Stimulated activated naive B cell treated with anti-CD40 and anti-IgM and Interleukin-4, amounts not matched to agents 10 μg/mL and 1 μg/mL and 100 μg/mL, for 72 hours (primary cell): ENCODE measurements around the gene SLC35D1.
A peak's percentile ranks its signal among the peaks of the same experiment; 100 is the strongest.

Experiments used
- ATAC-seq, 2 donors: fragments of 150-1000 bp; cut with Tn5 transposase; replicated peaks; 2 replicates each; pipeline ENCODE4 v1.10.0; 2021; ENCODE audit warnings: moderate library complexity in 1 of 2
- DNase-seq: peaks from one replicate; pipeline ENCODE4 v3.0.0; 2021
- H3K27ac Mint-ChIP-seq: one replicate; pipeline ENCODE4 v1.8.0; 2022; ENCODE audit warnings: mild to moderate bottlenecking, mixed read lengths
- H3K27me3 Mint-ChIP-seq, 2 donors: one replicate each; pipeline ENCODE4 v1.8.0; 2022; ENCODE audit warnings: mixed read lengths in 2 of 2
- H3K36me3 Mint-ChIP-seq, 2 donors: one replicate each; pipeline ENCODE4 v1.8.0; 2022; ENCODE audit warnings: mixed read lengths in 2 of 2, mild to moderate bottlenecking in 1 of 2
- H3K4me1 Mint-ChIP-seq, 2 donors: one replicate each; pipeline ENCODE4 v1.8.0; 2022; ENCODE audit warnings: mixed read lengths in 2 of 2, mild to moderate bottlenecking in 1 of 2
- H3K4me3 Mint-ChIP-seq, 2 donors: one replicate each; pipeline ENCODE4 v1.8.0; 2022; ENCODE audit warnings: mild to moderate bottlenecking in 2 of 2, mixed read lengths in 2 of 2, moderate library complexity in 1 of 2
- H3K9me3 Mint-ChIP-seq, 2 donors: one replicate each; pipeline ENCODE4 v1.8.0; 2022; ENCODE audit warnings: mixed read lengths in 2 of 2, mild to moderate bottlenecking in 1 of 2

Gene SLC35D1

DNA sequence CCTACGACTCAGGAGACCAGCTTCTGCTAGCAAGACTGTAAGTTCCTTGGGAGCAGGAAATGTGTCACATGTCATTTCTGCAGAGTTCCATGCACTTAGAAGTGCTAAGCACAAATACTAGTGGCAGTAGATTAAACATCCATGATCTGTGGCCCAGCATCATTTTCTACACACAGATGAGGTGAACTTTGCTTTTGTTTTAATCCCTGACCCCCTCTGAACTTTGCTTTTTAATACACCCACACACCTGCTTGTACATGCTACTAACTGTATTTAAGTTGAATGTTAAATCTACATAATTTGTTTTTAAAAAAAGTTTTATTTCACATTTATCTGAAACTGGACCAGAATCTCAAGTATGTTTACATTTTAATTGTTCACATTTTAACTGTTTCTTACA lies 24.5 kb downstream of the SLC35D1 start:
- Mint-ChIP-seq H3K27ac (no peak overlapping the region), H3K4me1 (no peaks in the 10 kb centered on the region), H3K4me3 (no peak overlapping the region), H3K27me3 (no peaks in the 10 kb centered on the region), H3K36me3 (peaks cover 16 to 19% of the 10 kb centered on the region in 2 donors), H3K9me3 (no peaks in the 10 kb centered on the region)
- ATAC-seq (no peak), DNase-seq (no peak)

- Mint-ChIP-seq H3K36me3 (peaks cover 22 to 28% of the 10 kb centered on the region in 2 donors), H3K27ac (no peak overlapping the region)
- ATAC-seq: no peak
Measured at GRCh38 chr1:67020765-67021164, 33.2 kb downstream of the SLC35D1 start.

DNA sequence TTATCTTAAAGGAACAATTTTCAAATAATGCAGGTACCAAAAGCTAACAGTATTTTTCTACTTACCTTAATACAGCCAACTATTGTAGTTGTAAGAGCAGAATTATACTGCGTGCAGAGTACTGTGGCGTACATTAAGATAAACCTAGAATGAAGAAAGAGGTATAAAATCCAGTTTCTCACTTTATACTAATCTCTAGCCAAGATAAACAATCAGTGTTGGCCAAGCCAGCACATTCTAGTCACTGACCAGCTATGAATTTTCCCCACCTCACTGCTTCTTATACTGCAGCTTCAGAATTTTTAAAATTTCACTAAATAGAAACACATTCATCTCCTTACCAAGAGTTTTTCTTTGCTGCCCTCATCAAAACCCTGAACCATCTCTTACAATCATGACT lies 33.6 kb downstream of the SLC35D1 start:
- Mint-ChIP-seq H3K4me3 (no peak overlapping the region), H3K36me3 (peaks cover 22 to 28% of the 10 kb centered on the region in 2 donors)

More at GRCh38 chr1:67020765-67021164, 33.2 kb downstream of the SLC35D1 start:
- no peaks in the 10 kb centered on the region for H3K9me3 Mint-ChIP-seq
- H3K27me3 Mint-ChIP-seq: no peaks in the 10 kb centered on the region
- H3K4me1 Mint-ChIP-seq: no peaks in the 10 kb centered on the region
- no peak for DNase-seq
- H3K4me3 Mint-ChIP-seq: no peak overlapping the region

GRCh38 chr1:67019600-67020136 lies 34.3 kb downstream of the SLC35D1 start:
- Mint-ChIP-seq H3K36me3 (peaks cover 20 to 24% of the 10 kb centered on the region in 2 donors), H3K27ac (no peak overlapping the region), H3K27me3 (no peaks in the 10 kb centered on the region), H3K9me3 (no peaks in the 10 kb centered on the region), H3K4me1 (no peaks in the 10 kb centered on the region), H3K4me3 (no peak overlapping the region)
- DNase-seq: no peak
- ATAC-seq: no peak

More for the DNA sequence above, 33.6 kb downstream of the SLC35D1 start:
- H3K27me3 Mint-ChIP-seq: no peaks in the 10 kb centered on the region
- H3K9me3 Mint-ChIP-seq: no peaks in the 10 kb centered on the region
- DNase-seq: no peak
- ATAC-seq: no peak
- H3K4me1 Mint-ChIP-seq: no peaks in the 10 kb centered on the region
- H3K27ac Mint-ChIP-seq: no peak overlapping the region

- Mint-ChIP-seq H3K36me3 (peaks cover 20 to 24% of the 10 kb centered on the region in 2 donors), H3K27ac (no peak overlapping the region), H3K27me3 (no peaks in the 10 kb centered on the region), H3K9me3 (no peaks in the 10 kb centered on the region), H3K4me1 (no peaks in the 10 kb centered on the region), H3K4me3 (no peak overlapping the region)
- DNase-seq (no peak), ATAC-seq (no peak)
Measured at GRCh38 chr1:67019121-67019520, 34.8 kb downstream of the SLC35D1 start.

- Mint-ChIP-seq H3K27ac (no peak overlapping the region), H3K9me3 (no peaks in the 10 kb centered on the region), H3K27me3 (no peaks in the 10 kb centered on the region), H3K4me1 (no peaks in the 10 kb centered on the region), H3K36me3 (peaks cover 20 to 25% of the 10 kb centered on the region in 2 donors), H3K4me3 (no peak overlapping the region)
- no peak for ATAC-seq
- no peak for DNase-seq
Measured at GRCh38 chr1:67018574-67018973, 35.4 kb downstream of the SLC35D1 start.

- no peak for ATAC-seq
- H3K27me3 Mint-ChIP-seq: no peaks in the 10 kb centered on the region
- H3K9me3 Mint-ChIP-seq: peaks cover 0 to 2% of the 10 kb centered on the region in 2 donors
- no peak overlapping the region for H3K4me3 Mint-ChIP-seq
- H3K36me3 Mint-ChIP-seq: peaks cover 26 to 36% of the 10 kb centered on the region in 2 donors
- no peak for DNase-seq
- no peak overlapping the region for H3K27ac Mint-ChIP-seq
- H3K4me1 Mint-ChIP-seq: no peaks in the 10 kb centered on the region
Measured at GRCh38 chr1:67013573-67013972, 40.4 kb downstream of the SLC35D1 start.

DNA sequence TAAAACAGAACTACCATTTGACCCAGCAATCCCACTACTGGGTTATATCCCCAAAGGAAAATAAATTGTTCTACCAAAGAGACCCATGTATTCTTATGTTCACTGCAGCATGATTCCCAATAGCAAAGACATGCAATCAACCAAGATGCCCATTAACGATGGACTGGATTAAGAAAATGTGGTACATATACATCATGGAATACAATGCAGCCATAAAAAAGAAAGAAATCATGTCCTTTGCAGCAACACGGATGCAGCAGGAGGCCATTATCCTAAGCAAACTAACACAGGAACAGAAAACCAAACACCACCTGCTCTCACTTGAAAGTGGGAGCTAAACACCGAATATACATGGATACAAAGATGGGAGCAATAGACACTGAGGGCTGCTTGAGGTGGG lies 44.2 kb downstream of the SLC35D1 start:
- Mint-ChIP-seq H3K36me3 (peaks cover 30 to 52% of the 10 kb centered on the region in 2 donors), H3K9me3 (peaks cover 0 to 2% of the 10 kb centered on the region in 2 donors), H3K4me1 (no peaks in the 10 kb centered on the region), H3K27ac (no peak overlapping the region), H3K4me3 (no peak overlapping the region), H3K27me3 (no peaks in the 10 kb centered on the region)
- ATAC-seq (no peak), DNase-seq (no peak)

- peaks cover 13 to 44% of the 10 kb centered on the region in 2 donors for H3K36me3 Mint-ChIP-seq
Measured at GRCh38 chr1:67005068-67005467, 48.9 kb downstream of the SLC35D1 start.

DNA sequence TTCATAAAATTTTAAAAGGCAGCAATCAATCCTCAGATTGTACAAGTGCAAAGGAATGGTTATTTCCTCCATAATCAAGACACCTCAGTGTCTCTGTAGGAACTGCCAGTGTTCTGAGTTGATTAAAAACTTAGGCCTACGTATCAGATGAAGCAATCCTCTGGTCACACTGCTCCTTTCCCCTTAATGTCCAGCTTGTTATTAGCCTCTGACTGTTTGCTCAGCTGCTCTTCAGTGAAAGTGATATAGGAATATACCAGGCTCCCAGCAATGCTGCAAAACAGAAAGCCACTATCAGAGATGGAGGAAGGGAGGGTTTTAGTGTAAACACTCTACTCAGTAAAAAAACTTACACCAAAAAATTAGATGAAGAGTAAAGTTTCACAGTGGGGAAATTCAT lies 49.8 kb downstream of the SLC35D1 start:
- no peak for ATAC-seq
- no peaks in the 10 kb centered on the region for H3K27me3 Mint-ChIP-seq
- peaks cover 9 to 35% of the 10 kb centered on the region in 2 donors for H3K36me3 Mint-ChIP-seq
- no peaks in the 10 kb centered on the region for H3K9me3 Mint-ChIP-seq
- no peak for DNase-seq
- no peak overlapping the region for H3K27ac Mint-ChIP-seq
- H3K4me1 Mint-ChIP-seq: peaks cover 2 to 6% of the 10 kb centered on the region in 2 donors
- no peak overlapping the region for H3K4me3 Mint-ChIP-seq

More at GRCh38 chr1:67005068-67005467, 48.9 kb downstream of the SLC35D1 start:
- H3K4me3 Mint-ChIP-seq: no peak overlapping the region
- DNase-seq (no peak), ATAC-seq (no peak)
- H3K27ac Mint-ChIP-seq: no peak overlapping the region
- H3K27me3 Mint-ChIP-seq: no peaks in the 10 kb centered on the region
- H3K4me1 Mint-ChIP-seq: peaks cover 2 to 6% of the 10 kb centered on the region in 2 donors
- H3K9me3 Mint-ChIP-seq: peaks cover 0 to 2% of the 10 kb centered on the region in 2 donors

- H3K9me3 Mint-ChIP-seq: no peaks in the 10 kb centered on the region
- H3K36me3 Mint-ChIP-seq: peaks cover 5 to 21% of the 10 kb centered on the region in 2 donors
- H3K4me3 Mint-ChIP-seq: no peak overlapping the region
- ATAC-seq (no peak), DNase-seq (no peak)
- peak overlapping the region; percentile 37 for H3K27ac Mint-ChIP-seq
- H3K4me1 Mint-ChIP-seq: peaks cover 2 to 6% of the 10 kb centered on the region in 2 donors
- no peaks in the 10 kb centered on the region for H3K27me3 Mint-ChIP-seq
Measured at GRCh38 chr1:67001682-67002425, 52.1 kb downstream of the SLC35D1 start.

DNA sequence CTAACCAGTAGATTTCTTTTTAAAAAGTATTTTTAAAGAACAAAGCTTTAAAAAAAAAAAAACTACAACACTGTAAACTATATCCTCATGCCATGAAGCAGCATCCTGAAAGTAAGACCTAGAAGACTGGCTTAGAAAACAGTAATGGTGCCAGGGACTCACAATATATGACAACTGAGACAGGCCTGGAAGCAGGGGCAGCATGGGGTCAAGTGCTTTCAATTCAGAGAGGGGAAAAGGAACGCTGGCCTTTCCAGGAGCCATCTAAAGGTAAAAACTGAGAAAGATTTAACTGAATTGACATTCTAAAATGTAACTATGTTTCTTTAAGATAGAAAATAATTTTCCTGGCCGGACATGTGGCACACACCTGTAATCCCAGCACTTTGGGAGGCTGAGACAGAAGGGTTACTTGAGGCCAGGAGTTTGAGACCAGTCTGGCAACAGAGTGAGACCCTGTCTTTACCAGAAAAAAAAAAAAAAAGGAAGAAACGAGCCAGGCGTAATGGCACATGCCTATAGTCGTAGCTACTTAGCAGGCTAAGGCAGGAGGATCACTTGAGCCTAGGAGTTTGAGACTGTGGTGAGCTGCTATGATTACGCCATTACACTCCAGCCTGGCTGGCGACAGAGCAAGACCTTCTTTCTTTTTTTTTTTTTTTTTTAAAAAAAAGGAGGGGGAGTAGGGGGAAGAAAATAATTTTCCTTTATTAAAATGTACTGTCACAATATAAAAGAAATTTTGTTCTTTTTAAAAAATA lies 54.1 kb downstream of the SLC35D1 start:
- Mint-ChIP-seq H3K27ac (no peak overlapping the region), H3K4me1 (peaks cover 5 to 15% of the 10 kb centered on the region in 2 donors), H3K27me3 (no peaks in the 10 kb centered on the region), H3K4me3 (no peak overlapping the region), H3K9me3 (no peaks in the 10 kb centered on the region), H3K36me3 (peaks cover 3 to 18% of the 10 kb centered on the region in 2 donors)
- DNase-seq (no peak), ATAC-seq (no peak)

DNA sequence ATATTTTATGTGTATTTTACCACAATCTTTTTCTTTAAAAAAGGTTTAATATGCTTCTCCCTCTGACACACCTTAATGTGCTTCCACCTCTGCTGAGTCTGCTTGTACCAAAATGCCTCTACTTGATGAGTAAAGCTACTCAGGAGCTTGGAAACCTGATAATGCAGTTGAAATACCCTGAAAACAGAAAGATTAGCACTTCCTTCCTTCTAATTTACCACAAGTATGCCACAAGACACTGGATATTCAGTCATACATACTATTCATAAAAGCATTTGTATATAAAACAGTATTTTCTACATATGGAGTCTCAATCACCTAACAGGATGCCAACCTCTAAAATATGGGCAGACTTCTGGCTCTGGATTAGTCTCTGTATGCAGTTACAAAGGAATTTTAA lies 55.0 kb downstream of the SLC35D1 start:
- Mint-ChIP-seq H3K27me3 (no peaks in the 10 kb centered on the region), H3K4me1 (peaks cover 5 to 15% of the 10 kb centered on the region in 2 donors), H3K36me3 (peaks cover 3 to 18% of the 10 kb centered on the region in 2 donors), H3K9me3 (no peaks in the 10 kb centered on the region), H3K27ac (no peak overlapping the region), H3K4me3 (no peak overlapping the region)
- ATAC-seq (no peak), DNase-seq (no peak)

GRCh38 chr1:66996018-66996682 lies 57.8 kb downstream of the SLC35D1 start:
- H3K27ac Mint-ChIP-seq: peak overlapping the region; percentile 1
- ATAC-seq: peak; percentile 83 to 84
- no peaks in the 10 kb centered on the region for H3K9me3 Mint-ChIP-seq
- H3K27me3 Mint-ChIP-seq: no peaks in the 10 kb centered on the region
- no peak overlapping the region for H3K4me3 Mint-ChIP-seq
- peak; percentile 55 for DNase-seq
- H3K36me3 Mint-ChIP-seq: peaks cover 2 to 4% of the 10 kb centered on the region in 2 donors
- H3K4me1 Mint-ChIP-seq: peaks cover 4 to 9% of the 10 kb centered on the region in 2 donors
